K562 (cell line): Measurements from ENCODE around the gene KCNN3. TPM values are rescaled to one million over a fixed set of nuclear protein-coding genes. Genes with fewer than 3 reads are reported as not detected.

Experiments used
- ATAC-seq: fragments of 200-7000 bp; cut with Tn5 transposase; 3 replicates; pipeline ENCODE4 v1.9.1; 2020; ENCODE audit warnings: moderate library complexity
- BruUV-seq: library from RNA; stranded (reverse); fragments of 400-500 nt; replicated peaks from 2 replicates; lab custom pipeline; 2021; lab: Mats Ljungman, UMichigan
- CTCF ChIA-PET: fragments of 300-600 bp; formaldehyde crosslinking; extraction: SDS; loops from one replicate; lab custom pipeline; 2021; ENCODE audit warnings: low intra/inter-chr PET ratio; lab: Yijun Ruan, JAX
- POLR2A ChIA-PET: fragments of 300-600, 350-650 bp; sonication (Branson Sonifier 250); formaldehyde crosslinking; extraction: SDS; loops from one replicate; lab custom pipeline; 2021; ENCODE audit warnings: antibody characterized with exemption, inconsistent platforms; lab: Yijun Ruan, JAX
- DNase-seq, 4 experiments: peaks; one replicate each; pipeline versions ENCODE4 v3.0.0 to v3.0.0-alpha.2; 2011 to 2018; ENCODE audit warnings: low spot score in 3 of 4, mixed read lengths in 3 of 4; ENCODE audit errors: extremely low read depth in 1 of 4
- FAIRE-seq: peaks from 2 replicates; lab custom pipeline; 2011; peaks lifted over from hg19 to GRCh38; lab: Jason Lieb, UNC
- H2AFZ ChIP-seq: 2 replicates; pipeline ENCODE4 v1.6.0; 2011; ENCODE audit warnings: low read depth, low read length, control low read depth, inconsistent platforms
- H3K27ac ChIP-seq: fragments of 200-600 bp; 3 replicates; pipeline ENCODE4 v1.8.0; 2011; ENCODE audit warnings: low read depth, mild to moderate bottlenecking, control low read depth, inconsistent platforms, low read length, moderate library complexity, mixed read lengths; ENCODE audit errors: extremely low read depth
- H3K27me3 ChIP-seq, 2 experiments: fragments of 300-600 bp in 1 of 2; 2 replicates in 1 of 2; 3 replicates in 1 of 2; pipeline versions ENCODE4 v1.6.0 to v1.8.0; 2011; ENCODE audit warnings: inconsistent platforms in 2 of 2, low read length in 2 of 2, mild to moderate bottlenecking in 1 of 2, mixed read lengths in 1 of 2, moderate library complexity in 1 of 2; ENCODE audit not compliant: control insufficient read depth in 2 of 2, insufficient read depth in 2 of 2
- H3K36me3 ChIP-seq: fragments of 300-600 bp; 3 replicates; pipeline ENCODE4 v1.8.0; 2011; ENCODE audit warnings: mild to moderate bottlenecking, low read length, inconsistent platforms; ENCODE audit not compliant: control insufficient read depth, insufficient read depth
- H3K4me1 ChIP-seq, 2 experiments: fragments of 200-600 bp in 1 of 2; replicated peaks in 1 of 2; 2 replicates in 1 of 2; 3 replicates in 1 of 2; pipeline versions ENCODE4 v1.5.1 to v1.8.0; 2011; ENCODE audit warnings: inconsistent platforms in 2 of 2, low read length in 2 of 2, mild to moderate bottlenecking in 1 of 2, mixed read lengths in 1 of 2, moderate library complexity in 1 of 2; ENCODE audit not compliant: control insufficient read depth in 2 of 2, insufficient read depth in 2 of 2
- H3K4me2 ChIP-seq: 2 replicates; pipeline ENCODE4 v1.6.1; 2011; ENCODE audit warnings: low read length, control low read depth, inconsistent platforms, mixed read lengths; ENCODE audit not compliant: insufficient read depth
- H3K4me3 ChIP-seq: fragments of 200-600 bp; sonication (generic), shearing (Covaris generic); 2 replicates; pipeline ENCODE4 v1.5.1; 2016; ENCODE audit warnings: control low read depth, inconsistent platforms
- H3K79me2 ChIP-seq: fragments of 200-600 bp; 3 replicates; pipeline ENCODE4 v1.8.0; 2011; ENCODE audit warnings: low read length, inconsistent platforms; ENCODE audit not compliant: control insufficient read depth, insufficient read depth
- H3K9ac ChIP-seq, 2 experiments: 2 replicates each; pipeline versions ENCODE4 v1.6.0 to v1.6.1; 2011; ENCODE audit warnings: low read depth in 2 of 2, low read length in 2 of 2, control low read depth in 1 of 2, inconsistent platforms in 1 of 2, mild to moderate bottlenecking in 1 of 2, mixed read lengths in 1 of 2; ENCODE audit not compliant: insufficient read depth in 1 of 2
- H3K9me1 ChIP-seq: one replicate; pipeline ENCODE4 v1.6.0; 2011; ENCODE audit warnings: inconsistent platforms, mild to moderate bottlenecking, low read length, moderate library complexity; ENCODE audit not compliant: control insufficient read depth, insufficient read depth
- H3K9me3 ChIP-seq: replicated peaks from 2 replicates; pipeline ENCODE4 v1.5.1; 2011; ENCODE audit warnings: low read depth, low read length, inconsistent platforms; ENCODE audit not compliant: control insufficient read depth, insufficient read depth
- H4K20me1 ChIP-seq: replicated peaks from 2 replicates; pipeline ENCODE4 v1.6.1; 2011; ENCODE audit warnings: low read length, inconsistent platforms, mixed read lengths; ENCODE audit not compliant: control insufficient read depth, insufficient read depth
- BRF2 ChIP-seq: IDR thresholded peaks from 3 replicates; pipeline ENCODE4 v1.6.1; 2011; ENCODE audit warnings: borderline replicate concordance, mild to moderate bottlenecking; ENCODE audit not compliant: insufficient read length, insufficient read depth
- CBFB ChIP-seq: sonication (generic); formaldehyde crosslinking; IDR thresholded peaks from 2 replicates; pipeline ENCODE4 v1.4.0; 2020; ENCODE audit warnings: mild to moderate bottlenecking, missing genetic modification reagents
- CEBPG ChIP-seq, 3 experiments: fragments of 200-800 bp in 1 of 3; sonication (Bioruptor generic) in 1 of 3; sonication (generic) in 1 of 3; formaldehyde crosslinking in 1 of 3; IDR thresholded peaks in 2 of 3; conservative IDR thresholded peaks in 1 of 3; 2 replicates each; pipeline versions ENCODE4 v1.6.1 to v1.8.0; 2016 to 2022; ENCODE audit warnings: missing compliant biosample characterization in 2 of 3, missing genetic modification characterization in 2 of 3, mild to moderate bottlenecking in 1 of 3, missing genetic modification reagents in 1 of 3
- CREM ChIP-seq: IDR thresholded peaks from 2 replicates; pipeline ENCODE4 v1.6.1; 2014; ENCODE audit warnings: antibody characterized with exemption, low read depth
- HOXB6 ChIP-seq: fragments of 250-450 bp; sonication (Bioruptor Pico); IDR thresholded peaks from 2 replicates; pipeline ENCODE4 v1.5.1; 2022; ENCODE audit warnings: mild to moderate bottlenecking, borderline replicate concordance
- MAFK ChIP-seq: IDR thresholded peaks from 2 replicates; pipeline ENCODE4 v1.6.1; 2011; ENCODE audit warnings: low read length, improper control_type of control experiment
- MIER1 ChIP-seq: fragments of 450-650 bp; IDR thresholded peaks from 2 replicates; pipeline ENCODE4 v1.6.1; 2016; ENCODE audit warnings: antibody characterized with exemption, mild to moderate bottlenecking, low read depth
- NR4A1 ChIP-seq, 2 experiments: fragments of 250-450 bp in 1 of 2; fragments of 450-650 bp in 1 of 2; sonication (Bioruptor Pico) in 1 of 2; IDR thresholded peaks; 2 replicates each; pipeline versions ENCODE4 v1.4.0 to v1.6.1; 2016 to 2020; ENCODE audit warnings: mild to moderate bottlenecking in 2 of 2, missing compliant biosample characterization in 1 of 2, missing genetic modification characterization in 1 of 2, moderate library complexity in 1 of 2
- PHB2 ChIP-seq: fragments of 450-650 bp; IDR thresholded peaks from 2 replicates; pipeline ENCODE4 v1.6.1; 2017; ENCODE audit warnings: low read depth
- SMAD4 ChIP-seq: fragments of 250-450 bp; sonication (Bioruptor Pico); conservative IDR thresholded peaks from 2 replicates; pipeline ENCODE4 v1.8.0; 2021; ENCODE audit warnings: inconsistent platforms, mild to moderate bottlenecking, moderate library complexity
- SMARCA5 ChIP-seq: fragments of 450-650 bp; IDR thresholded peaks from 2 replicates; pipeline ENCODE4 v1.6.1; 2016
- STAT5B ChIP-seq: fragments of 250-450 bp; sonication (Bioruptor Pico); IDR thresholded peaks from 2 replicates; pipeline ENCODE4 v1.8.0; 2021; ENCODE audit warnings: mild to moderate bottlenecking, inconsistent platforms
- THAP7 ChIP-seq: fragments of 250-450 bp; sonication (Bioruptor Pico); IDR thresholded peaks from 2 replicates; pipeline ENCODE4 v1.5.0; 2021
- WGBS: fragments of 100-300 bp; shearing (Covaris generic); methylation state at CpG from one replicate; pipeline ENCODE4 v1.1.6; 2016; ENCODE audit warnings: low coverage, mixed read lengths; ENCODE audit not compliant: insufficient coverage; ENCODE audit errors: missing lambda C conversion rate; 5-methylcytosine and 5-hydroxymethylcytosine counted together
- in situ Hi-C: fragments of 300-500 bp; cut with MboI; formaldehyde crosslinking; loops from 4 replicates; pipeline ENCODE4 v1.15.0; 2018; ENCODE audit warnings: inconsistent platforms, mixed read lengths
- intact Hi-C: fragments of 100-400 bp; cut with micrococcal nuclease; formaldehyde crosslinking; loops from 2 replicates; pipeline ENCODE4 v1.14.2; 2022
- polyA plus RNA-seq, 8 experiments: library from polyadenylated mRNA; depleted of rRNA in 4 of 8; stranded (reverse) in 5 of 8; unstranded in 3 of 8; fragments of >200 nt; fragmentation: Nextera tagmentation in 2 of 8; fragmentation: Illumina TruSeq in 1 of 8; extraction: Ambion mirVana in 2 of 8; extraction: Trizol in 1 of 8; gene quantifications; 2 replicates each; pipeline versions ENCODE4 v1.2.1 to v1.2.3, GENCODE V29; 2011 to 2014; ENCODE audit warnings: inconsistent platforms in 1 of 8, missing spikeins in 1 of 8
- total RNA-seq, 7 experiments: library from RNA; depleted of rRNA in 6 of 7; stranded (reverse); fragments of >200 nt in 6 of 7; fragmentation: Illumina TruSeq in 2 of 7; extraction: Trizol in 2 of 7; gene quantifications; 2 replicates each; pipeline versions ENCODE4 v1.2.1 to v1.2.3, GENCODE V29; 2011 to 2021; ENCODE audit warnings: low replicate concordance in 1 of 7

Gene KCNN3
- total and polyA plus RNA-seq, 9 of the 15 experiments (the other 6 are each of a cell fraction or from before 2014, with no cell fraction given): 0.02 to 0.03 TPM; not detected in 7

- no peak for TF ChIP-seq BRF2
- TF ChIP-seq CBFB (CRISPR knock-in tag): no peak
- TF ChIP-seq STAT5B (CRISPR knock-in tag): no peak
- no peak for TF ChIP-seq THAP7 (CRISPR knock-in tag)
- TF ChIP-seq MIER1: no peak
- TF ChIP-seq MAFK: no peak
- no peak for TF ChIP-seq SMARCA5
Measured at GRCh38 chr1:154748405-154748775, 121.7 kb downstream of the KCNN3 start (continued).

- H3K9me3 ChIP-seq: no peaks in the 10 kb centered on the region
- ATAC-seq (no peak), FAIRE-seq (no peak), DNase-seq (no peak)
- no peak overlapping the region for H3K4me3 ChIP-seq
- no peaks in the 10 kb centered on the region for H3K36me3 ChIP-seq
- no peaks in the 10 kb centered on the region for H3K79me2 ChIP-seq
- peaks cover 57 to 93% of the 10 kb centered on the region in 2 experiments for H3K27me3 ChIP-seq
- in situ Hi-C loops (no loop called here), intact Hi-C loops (loop anchor here (5.0 kb wide), 1 partner anchor 81 kb away; no protein-coding TSS in a partner anchor)
- H3K4me2 ChIP-seq: no peak overlapping the region
- H2AFZ ChIP-seq: no peak overlapping the region
- ChIA-PET CTCF (interaction anchor here (0.6 kb wide), 1 partner anchor 151 kb away, joined by 3 read pairs; no protein-coding TSS in a partner anchor), POLR2A (interaction anchor here (0.7 to 1.6 kb wide), 2 partner anchors 74 to 328 kb away, joined by 3 read pairs; no protein-coding TSS in a partner anchor)
- H3K27ac ChIP-seq: no peak overlapping the region
- no peaks in the 10 kb centered on the region for H3K4me1 ChIP-seq
- H3K9ac ChIP-seq: no peak overlapping the region
- H3K9me1 ChIP-seq: no peaks in the 10 kb centered on the region
- H4K20me1 ChIP-seq: peaks cover 15% of the 10 kb centered on the region; the same call in 1 of the 2 replicates
- TF ChIP-seq NR4A1 (CRISPR knock-in tag; IDR thresholded peaks at IDR 0.05) (no peak), NR4A1 (tag; IDR thresholded peaks at IDR 0.05) (no peak), HOXB6 (CRISPR knock-in tag) (no peak), SMAD4 (no peak), PHB2 (no peak), CREM (no peak), CEBPG (CRISPR knock-in tag; IDR thresholded peaks at IDR 0.05) (no peak), CEBPG (tag; conservative IDR thresholded peaks at IDR 0.05 in 1 of 2, IDR thresholded peaks at IDR 0.05 in 1 of 2) (no peak)
- no TSS peak for BruUV-seq
- 5% methylated on average over 20 of the region's 20 CpGs for WGBS
Measured at GRCh38 chr1:154747740-154748404, 122.2 kb downstream of the KCNN3 start.
